ENCODE data around the gene ANP32A. TPM values are rescaled to one million over a fixed set of nuclear protein-coding genes. Genes with fewer than 3 reads are reported as not detected.

The ANP32A gene
- total and polyA plus RNA-seq, 3 experiments from 2014 or later, result 94.6 to 237 (median 233) TPM

GRCh38 chr15:68829068-68829467, 8.4 kb upstream of the ANP32A start:
- Histone ChIP-seq H3K36me3 (ENCODE audit: insufficient read depth, low read length) (no peaks in the 10 kb centered on the region), H3K4me3 (ENCODE audit: low read length) (no peak overlapping the region), H3K27me3 (ENCODE audit: insufficient read depth, low read length, poor library complexity, severe bottlenecking) (no peaks in the 10 kb centered on the region), H3K9me3 (ENCODE audit: low read length) (no peaks in the 10 kb centered on the region), H3K27ac (ENCODE audit: low read depth, low read length) (no peak overlapping the region), H3K4me1 (ENCODE audit: insufficient read depth, low read length) (peaks cover 5% of the 10 kb centered on the region)
- no peak overlapping the region for H3K4me3 Mint-ChIP-seq
- H3K4me1 Mint-ChIP-seq, result peaks cover under 1 to 6% (median 4%) of the 10 kb centered on the region in 3 donors
- peak overlapping the region in 1 of 8 donors; percentile 28 for H3K27ac Mint-ChIP-seq
- POLR2A ChIA-PET, result interaction anchor here (1.3 kb wide), 1 partner anchor 8 kb away, joined by 3 read pairs; the partner anchor contains the start of gene ANP32A
- peak in 1 of 5 donors; percentile 30 for DNase-seq
- H3K36me3 Mint-ChIP-seq, result no peaks in the 10 kb centered on the region
- H3K27me3 Mint-ChIP-seq, result peaks cover 9 to 18% of the 10 kb centered on the region in 2 donors
- peaks cover 0 to under 1% (median 0%) of the 10 kb centered on the region in 5 donors for H3K9me3 Mint-ChIP-seq
- CTCF ChIA-PET, result interaction anchor here (0.7 to 2.7 kb wide), 11 partner anchors 13 to 269 kb away, joined by 3 to 19 read pairs (median 4); no protein-coding TSS in a partner anchor

GRCh38 chr15:68823561-68823960, 2.9 kb upstream of the ANP32A start:
- peaks cover 0 to 21% (median 0%) of the 10 kb centered on the region in 3 donors for H3K36me3 Mint-ChIP-seq
- peaks cover 0 to 4% of the 10 kb centered on the region in 2 donors for H3K27me3 Mint-ChIP-seq
- H3K27ac ChIP-seq (ENCODE audit: low read depth, low read length), result no peak overlapping the region
- no peak overlapping the region for H3K4me3 ChIP-seq (ENCODE audit: low read length)
- peaks cover 8% of the 10 kb centered on the region for H3K4me1 ChIP-seq (ENCODE audit: insufficient read depth, low read length)
- ChIA-PET CTCF (no interaction called here), POLR2A (no interaction called here)
- no peaks in the 10 kb centered on the region for H3K9me3 Mint-ChIP-seq
- H3K9me3 ChIP-seq (ENCODE audit: low read length), result no peaks in the 10 kb centered on the region
- no peaks in the 10 kb centered on the region for H3K36me3 ChIP-seq (ENCODE audit: insufficient read depth, low read length)
- DNase-seq, result no peak
- no peak overlapping the region for H3K27ac Mint-ChIP-seq
- H3K4me1 Mint-ChIP-seq, result peaks cover 10 to 17% (median 17%) of the 10 kb centered on the region in 3 donors
- H3K27me3 ChIP-seq (ENCODE audit: insufficient read depth, low read length, poor library complexity, severe bottlenecking), result no peaks in the 10 kb centered on the region
- peak overlapping the region in 1 of 7 donors; percentile 65 for H3K4me3 Mint-ChIP-seq

- Histone ChIP-seq H3K27me3 (ENCODE audit: insufficient read depth, low read length, poor library complexity, severe bottlenecking) (no peaks in the 10 kb centered on the region), H3K27ac (ENCODE audit: low read depth, low read length) (no peak overlapping the region), H3K4me3 (ENCODE audit: low read length) (no peak overlapping the region), H3K9me3 (ENCODE audit: low read length) (no peaks in the 10 kb centered on the region), H3K4me1 (ENCODE audit: insufficient read depth, low read length) (peaks cover 8% of the 10 kb centered on the region), H3K36me3 (ENCODE audit: insufficient read depth, low read length) (no peaks in the 10 kb centered on the region)
- peaks cover 0 to 21% (median 0%) of the 10 kb centered on the region in 3 donors for H3K36me3 Mint-ChIP-seq
- ChIA-PET CTCF (no interaction called here), POLR2A (interaction anchor here (0.7 kb wide), 1 partner anchor 1743 kb away, joined by 3 read pairs; no protein-coding TSS in a partner anchor)
- no peak for DNase-seq
- peak overlapping the region in 2 of 7 donors; percentile 0 to 83 for H3K4me3 Mint-ChIP-seq
- peaks cover 10 to 17% (median 17%) of the 10 kb centered on the region in 3 donors for H3K4me1 Mint-ChIP-seq
- H3K27me3 Mint-ChIP-seq, result peaks cover 0 to 4% of the 10 kb centered on the region in 2 donors
- H3K9me3 Mint-ChIP-seq, result no peaks in the 10 kb centered on the region
- peak overlapping the region in 2 of 8 donors; percentile 16 to 48 for H3K27ac Mint-ChIP-seq
These were observed 2.1 kb upstream of the ANP32A start for GRCh38 chr15:68822818-68823217.

- Histone ChIP-seq H3K4me1 (ENCODE audit: insufficient read depth, low read length) (peaks cover 8% of the 10 kb centered on the region), H3K36me3 (ENCODE audit: insufficient read depth, low read length) (no peaks in the 10 kb centered on the region), H3K27me3 (ENCODE audit: insufficient read depth, low read length, poor library complexity, severe bottlenecking) (no peaks in the 10 kb centered on the region), H3K27ac (ENCODE audit: low read depth, low read length) (peak overlapping the region; percentile 22), H3K9me3 (ENCODE audit: low read length) (no peaks in the 10 kb centered on the region), H3K4me3 (ENCODE audit: low read length) (peak overlapping the region; percentile 90)
- Mint-ChIP-seq H3K9me3 (no peaks in the 10 kb centered on the region), H3K4me1 (peaks cover 13 to 22% (median 22%) of the 10 kb centered on the region in 3 donors), H3K27me3 (peaks cover 0 to 4% of the 10 kb centered on the region in 2 donors), H3K27ac (peak overlapping the region; percentile 32 to 92 (median 76)), H3K36me3 (peaks cover 0 to 26% (median 0%) of the 10 kb centered on the region in 3 donors), H3K4me3 (peak overlapping the region; percentile 85 to 100 (median 96))
- peak in 1 of 5 donors; percentile 15 for DNase-seq
- CTCF ChIA-PET, result no interaction called here
- POLR2A ChIA-PET, result no interaction called here
These were observed 1.2 kb upstream of the ANP32A start for GRCh38 chr15:68821841-68822381.

- H3K9me3 Mint-ChIP-seq, result no peaks in the 10 kb centered on the region
- Histone ChIP-seq H3K27ac (ENCODE audit: low read depth, low read length) (peak overlapping the region; percentile 74), H3K9me3 (ENCODE audit: low read length) (no peaks in the 10 kb centered on the region), H3K4me1 (ENCODE audit: insufficient read depth, low read length) (peaks cover 14% of the 10 kb centered on the region), H3K4me3 (ENCODE audit: low read length) (peak overlapping the region; percentile 90), H3K27me3 (ENCODE audit: insufficient read depth, low read length, poor library complexity, severe bottlenecking) (no peaks in the 10 kb centered on the region), H3K36me3 (ENCODE audit: insufficient read depth, low read length) (no peaks in the 10 kb centered on the region)
- peaks cover 0 to 28% (median 0%) of the 10 kb centered on the region in 3 donors for H3K36me3 Mint-ChIP-seq
- DNase-seq, result peak in 1 of 5 donors; percentile 7
- peak overlapping the region in 7 of 8 donors; percentile 49 to 92 (median 82) for H3K27ac Mint-ChIP-seq
- H3K4me3 Mint-ChIP-seq, result peak overlapping the region; percentile 96 to 100 (median 99)
- POLR2A ChIA-PET, result interaction anchor here (0.6 kb wide), 1 partner anchor 7 kb away, joined by 3 read pairs; no protein-coding TSS in a partner anchor
- peaks cover 0 to 4% of the 10 kb centered on the region in 2 donors for H3K27me3 Mint-ChIP-seq
- CTCF ChIA-PET, result interaction anchor here (0.7 kb wide), 1 partner anchor 9 kb away, joined by 3 read pairs; no protein-coding TSS in a partner anchor
- peaks cover 19 to 28% (median 28%) of the 10 kb centered on the region in 3 donors for H3K4me1 Mint-ChIP-seq
These were observed 620 bp upstream of the ANP32A start for GRCh38 chr15:68821190-68821840.

GRCh38 chr15:68819495-68820294, 1.0 kb downstream of the ANP32A start:
- H3K4me1 Mint-ChIP-seq, result peaks cover 34 to 45% (median 44%) of the 10 kb centered on the region in 3 donors
- H3K27me3 Mint-ChIP-seq, result peaks cover 0 to 4% of the 10 kb centered on the region in 2 donors
- peaks cover 30% of the 10 kb centered on the region for H3K4me1 ChIP-seq (ENCODE audit: insufficient read depth, low read length)
- H3K36me3 Mint-ChIP-seq, result peaks cover 0 to 28% (median 0%) of the 10 kb centered on the region in 3 donors
- H3K4me3 ChIP-seq (ENCODE audit: low read length), result peak overlapping the region; percentile 90
- H3K9me3 Mint-ChIP-seq, result no peaks in the 10 kb centered on the region
- ChIA-PET POLR2A (interaction anchor here (0.8 to 3.5 kb wide), 2 partner anchors 11 to 25 kb away, joined by 3 to 26 read pairs; no protein-coding TSS in a partner anchor), CTCF (interaction anchor here (1.2 to 2.2 kb wide), 3 partner anchors 24 to 56 kb away, joined by 4 to 10 read pairs (median 6); no protein-coding TSS in a partner anchor)
- H3K27me3 ChIP-seq (ENCODE audit: insufficient read depth, low read length, poor library complexity, severe bottlenecking), result no peaks in the 10 kb centered on the region
- no peaks in the 10 kb centered on the region for H3K36me3 ChIP-seq (ENCODE audit: insufficient read depth, low read length)
- peak overlapping the region; percentile 96 to 100 (median 99) for H3K4me3 Mint-ChIP-seq
- no peaks in the 10 kb centered on the region for H3K9me3 ChIP-seq (ENCODE audit: low read length)
- peak overlapping the region; percentile 87 to 98 (median 95) for H3K27ac Mint-ChIP-seq
- peak overlapping the region; percentile 74 for H3K27ac ChIP-seq (ENCODE audit: low read depth, low read length)
- peak in 3 of 5 donors; percentile 38 to 69 (median 60) for DNase-seq

GRCh38 chr15:68818769-68819494, 1.8 kb downstream of the ANP32A start:
- Mint-ChIP-seq H3K4me3 (peak overlapping the region; percentile 96 to 100 (median 99)), H3K9me3 (no peaks in the 10 kb centered on the region), H3K36me3 (peaks cover 0 to 30% (median 0%) of the 10 kb centered on the region in 3 donors), H3K27ac (peak overlapping the region; percentile 87 to 98 (median 95)), H3K4me1 (peaks cover 38 to 49% (median 49%) of the 10 kb centered on the region in 3 donors), H3K27me3 (peaks cover 0 to 4% of the 10 kb centered on the region in 2 donors)
- DNase-seq, result peak in 2 of 5 donors; percentile 29 to 52
- Histone ChIP-seq H3K4me3 (ENCODE audit: low read length) (peak overlapping the region; percentile 90), H3K27me3 (ENCODE audit: insufficient read depth, low read length, poor library complexity, severe bottlenecking) (no peaks in the 10 kb centered on the region), H3K27ac (ENCODE audit: low read depth, low read length) (peak overlapping the region; percentile 74), H3K9me3 (ENCODE audit: low read length) (no peaks in the 10 kb centered on the region), H3K36me3 (ENCODE audit: insufficient read depth, low read length) (no peaks in the 10 kb centered on the region), H3K4me1 (ENCODE audit: insufficient read depth, low read length) (peaks cover 34% of the 10 kb centered on the region)
- ChIA-PET POLR2A (interaction anchor here (0.8 to 3.5 kb wide), 2 partner anchors 10 to 24 kb away, joined by 3 to 26 read pairs; no protein-coding TSS in a partner anchor), CTCF (interaction anchor here (1.2 to 2.2 kb wide), 3 partner anchors 24 to 56 kb away, joined by 4 to 10 read pairs (median 6); no protein-coding TSS in a partner anchor)
